GM12873 (cell line): ENCODE results near the gene PPM1H.

Source experiments
- TF ChIP-seq, protein P1 (sequence below): IDR thresholded peaks from 2 replicates; pipeline ENCODE4 v1.5.1; 2012; ENCODE audit warnings: low read depth, mild to moderate bottlenecking, moderate library complexity, low read length, control low read depth; ENCODE audit not compliant: insufficient read depth; ENCODE audit errors: missing control alignments

PPM1H gene

GRCh38 chr12:62969695-62970094, 34.7 kb upstream of the PPM1H start:
- TF ChIP-seq, protein P1, sequence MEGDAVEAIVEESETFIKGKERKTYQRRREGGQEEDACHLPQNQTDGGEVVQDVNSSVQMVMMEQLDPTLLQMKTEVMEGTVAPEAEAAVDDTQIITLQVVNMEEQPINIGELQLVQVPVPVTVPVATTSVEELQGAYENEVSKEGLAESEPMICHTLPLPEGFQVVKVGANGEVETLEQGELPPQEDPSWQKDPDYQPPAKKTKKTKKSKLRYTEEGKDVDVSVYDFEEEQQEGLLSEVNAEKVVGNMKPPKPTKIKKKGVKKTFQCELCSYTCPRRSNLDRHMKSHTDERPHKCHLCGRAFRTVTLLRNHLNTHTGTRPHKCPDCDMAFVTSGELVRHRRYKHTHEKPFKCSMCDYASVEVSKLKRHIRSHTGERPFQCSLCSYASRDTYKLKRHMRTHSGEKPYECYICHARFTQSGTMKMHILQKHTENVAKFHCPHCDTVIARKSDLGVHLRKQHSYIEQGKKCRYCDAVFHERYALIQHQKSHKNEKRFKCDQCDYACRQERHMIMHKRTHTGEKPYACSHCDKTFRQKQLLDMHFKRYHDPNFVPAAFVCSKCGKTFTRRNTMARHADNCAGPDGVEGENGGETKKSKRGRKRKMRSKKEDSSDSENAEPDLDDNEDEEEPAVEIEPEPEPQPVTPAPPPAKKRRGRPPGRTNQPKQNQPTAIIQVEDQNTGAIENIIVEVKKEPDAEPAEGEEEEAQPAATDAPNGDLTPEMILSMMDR: no peak

- TF ChIP-seq, protein P1: no peak
Observed at GRCh38 chr12:62967701-62968100, 32.8 kb upstream of the PPM1H start.

DNA sequence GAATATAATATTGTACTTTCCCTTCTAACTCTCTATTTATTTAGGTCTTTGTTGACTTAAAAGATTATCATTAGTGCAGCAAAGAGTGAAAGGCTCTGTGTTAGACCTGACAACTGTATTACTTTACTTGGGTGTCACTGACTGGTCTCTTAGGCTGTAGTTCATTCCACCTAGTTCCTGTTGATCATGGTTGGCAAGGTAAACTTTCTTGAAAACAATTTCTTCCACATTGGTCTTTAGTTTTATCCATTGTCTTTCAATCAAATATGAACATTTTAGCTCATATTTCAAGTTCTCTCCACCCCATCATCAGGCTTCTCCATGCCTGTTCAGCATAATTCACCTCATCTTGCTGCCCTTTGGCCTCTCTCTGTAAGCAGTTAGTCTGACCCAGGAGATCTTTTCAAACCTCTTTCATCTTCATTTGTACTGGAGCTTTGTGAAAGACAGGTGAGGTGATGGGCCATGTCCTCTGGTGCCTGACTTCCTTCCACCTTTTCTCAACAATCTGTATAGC, 32.1 kb upstream of the PPM1H start:
- TF ChIP-seq, protein P1: no peak

DNA sequence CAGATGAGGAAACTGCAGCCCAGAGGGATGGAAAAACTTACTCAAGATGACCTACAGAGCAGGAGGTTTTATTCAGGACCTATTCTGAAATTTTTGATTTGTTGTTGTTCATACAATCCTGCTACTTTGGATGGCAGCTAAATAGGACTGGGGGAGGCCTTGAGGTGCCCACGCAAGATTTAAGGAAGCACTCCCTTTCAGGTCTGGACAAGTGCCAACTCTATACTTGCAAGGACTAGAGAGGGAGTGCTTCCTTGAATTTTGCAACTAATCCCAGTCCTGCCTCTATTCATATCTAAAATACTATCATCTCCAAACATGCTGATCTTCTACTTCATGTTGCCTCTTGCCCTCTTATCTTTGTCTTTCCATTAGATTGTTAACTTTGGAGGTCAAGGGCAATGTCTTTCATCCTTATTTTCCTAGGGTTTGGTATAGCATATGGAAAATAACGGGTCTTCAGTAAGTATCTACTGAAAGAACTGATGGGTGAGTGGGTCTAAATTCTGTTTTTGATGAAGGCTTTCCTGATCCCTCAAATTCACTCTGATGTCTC, 28.6 kb upstream of the PPM1H start:
- TF ChIP-seq, protein P1: no peak

- TF ChIP-seq, protein P1: no peak
Observed at GRCh38 chr12:62960324-62960723, 25.4 kb upstream of the PPM1H start.

- TF ChIP-seq, protein P1: no peak
Observed at GRCh38 chr12:62959745-62960144, 24.8 kb upstream of the PPM1H start.

- TF ChIP-seq, protein P1: no peak
Observed at GRCh38 chr12:62957233-62957953, 22.4 kb upstream of the PPM1H start.
